Body of pancreas (tissue), 4 donors: Measurements from ENCODE around the gene SYTL5.

Experiments used
- POLR2A ChIP-seq, 3 donors: fragments of 450-650 bp; IDR thresholded peaks; one replicate each; pipeline ENCODE4 v1.6.1; 2016; ENCODE audit warnings: antibody characterized with exemption in 3 of 3, mild to moderate bottlenecking in 2 of 3
- TF ChIP-seq, protein P1 (sequence below), 7 experiments: fragments of 450-650 bp in 4 of 7; fragments of 200-600 bp in 3 of 7; sonication (generic) in 3 of 7; IDR thresholded peaks; one replicate each; pipeline ENCODE4 v1.5.1; 2016 to 2019; ENCODE audit warnings: antibody characterized with exemption in 7 of 7

DNA sequence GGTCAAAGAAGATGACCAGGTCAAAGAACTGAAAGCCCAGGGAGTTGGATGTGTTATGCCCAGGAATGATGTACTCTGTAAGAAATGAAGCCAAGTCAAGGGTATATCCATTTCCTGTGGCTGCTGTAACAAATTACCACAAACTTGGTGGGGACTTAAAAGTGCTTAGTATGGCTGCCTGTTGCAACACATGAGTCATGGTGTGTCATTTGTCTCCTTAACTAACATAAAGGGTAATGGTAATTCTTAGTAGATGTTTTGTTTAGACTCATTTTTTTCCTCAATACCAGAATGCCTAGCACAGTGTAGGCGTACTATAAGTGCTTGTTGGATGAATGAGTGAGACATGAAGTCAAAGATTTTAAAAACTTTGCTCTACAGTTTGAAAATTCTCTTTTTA, 45.7 kb downstream of the SYTL5 start:
- TF ChIP-seq, protein P1, sequence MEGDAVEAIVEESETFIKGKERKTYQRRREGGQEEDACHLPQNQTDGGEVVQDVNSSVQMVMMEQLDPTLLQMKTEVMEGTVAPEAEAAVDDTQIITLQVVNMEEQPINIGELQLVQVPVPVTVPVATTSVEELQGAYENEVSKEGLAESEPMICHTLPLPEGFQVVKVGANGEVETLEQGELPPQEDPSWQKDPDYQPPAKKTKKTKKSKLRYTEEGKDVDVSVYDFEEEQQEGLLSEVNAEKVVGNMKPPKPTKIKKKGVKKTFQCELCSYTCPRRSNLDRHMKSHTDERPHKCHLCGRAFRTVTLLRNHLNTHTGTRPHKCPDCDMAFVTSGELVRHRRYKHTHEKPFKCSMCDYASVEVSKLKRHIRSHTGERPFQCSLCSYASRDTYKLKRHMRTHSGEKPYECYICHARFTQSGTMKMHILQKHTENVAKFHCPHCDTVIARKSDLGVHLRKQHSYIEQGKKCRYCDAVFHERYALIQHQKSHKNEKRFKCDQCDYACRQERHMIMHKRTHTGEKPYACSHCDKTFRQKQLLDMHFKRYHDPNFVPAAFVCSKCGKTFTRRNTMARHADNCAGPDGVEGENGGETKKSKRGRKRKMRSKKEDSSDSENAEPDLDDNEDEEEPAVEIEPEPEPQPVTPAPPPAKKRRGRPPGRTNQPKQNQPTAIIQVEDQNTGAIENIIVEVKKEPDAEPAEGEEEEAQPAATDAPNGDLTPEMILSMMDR (IDR thresholded peaks at IDR 0.05): no peak
- no peak for TF ChIP-seq POLR2A (IDR thresholded peaks at IDR 0.05)
